Measurements from ENCODE around the gene PCBP3.

Gene PCBP3

DNA sequence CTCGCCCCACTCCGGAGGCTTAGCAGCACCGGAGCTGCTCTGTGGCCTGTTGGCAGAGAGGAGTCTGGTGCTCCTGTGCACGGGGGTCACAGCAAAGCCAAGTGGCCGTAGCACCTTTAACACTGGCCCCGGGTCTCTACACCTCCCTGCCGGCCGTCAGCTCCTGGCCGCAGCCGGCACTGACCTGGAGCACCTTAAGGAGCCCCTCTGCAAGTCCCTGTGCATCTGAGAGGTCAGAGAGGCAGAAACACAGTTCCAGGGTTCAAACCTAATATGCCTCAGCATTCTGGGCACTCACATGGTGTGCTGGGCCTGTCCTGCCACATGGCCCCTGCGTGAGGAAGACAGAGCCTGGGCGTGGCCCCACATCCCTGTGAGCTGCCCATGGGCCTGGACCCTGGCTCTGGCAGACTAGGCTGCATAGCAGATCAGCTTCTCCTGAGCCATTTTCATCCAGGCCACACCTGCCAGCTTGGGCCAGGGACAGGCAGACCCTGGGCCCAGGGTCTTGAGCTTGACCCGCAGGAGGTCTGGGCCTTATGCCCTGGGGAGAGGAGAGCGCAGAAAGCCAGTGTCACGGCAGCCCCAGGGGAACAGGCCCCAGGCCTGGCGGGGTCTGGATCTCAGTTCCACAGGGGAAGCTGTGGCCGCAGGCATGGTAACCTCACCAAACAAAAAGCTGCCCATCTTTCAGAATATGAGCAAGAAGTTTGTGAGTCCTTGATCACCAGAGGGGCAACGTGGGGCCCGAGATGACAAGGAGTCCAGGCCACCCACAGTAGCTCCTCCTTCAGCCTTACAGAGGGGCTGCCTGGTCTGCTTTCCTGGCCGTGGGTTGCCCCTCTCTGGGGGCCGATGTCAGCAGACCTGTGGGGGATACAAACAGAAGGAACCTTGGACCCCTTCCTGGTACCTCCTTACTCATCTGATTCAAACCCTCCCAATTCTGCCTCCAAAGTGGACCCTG lies 192.1 kb downstream of the PCBP3 start:
- no peak for TF ChIP-seq POLR2AphosphoS5 (IDR thresholded peaks at IDR 0.05; ENCODE audit: low read depth)
- TF ChIP-seq, protein P1, sequence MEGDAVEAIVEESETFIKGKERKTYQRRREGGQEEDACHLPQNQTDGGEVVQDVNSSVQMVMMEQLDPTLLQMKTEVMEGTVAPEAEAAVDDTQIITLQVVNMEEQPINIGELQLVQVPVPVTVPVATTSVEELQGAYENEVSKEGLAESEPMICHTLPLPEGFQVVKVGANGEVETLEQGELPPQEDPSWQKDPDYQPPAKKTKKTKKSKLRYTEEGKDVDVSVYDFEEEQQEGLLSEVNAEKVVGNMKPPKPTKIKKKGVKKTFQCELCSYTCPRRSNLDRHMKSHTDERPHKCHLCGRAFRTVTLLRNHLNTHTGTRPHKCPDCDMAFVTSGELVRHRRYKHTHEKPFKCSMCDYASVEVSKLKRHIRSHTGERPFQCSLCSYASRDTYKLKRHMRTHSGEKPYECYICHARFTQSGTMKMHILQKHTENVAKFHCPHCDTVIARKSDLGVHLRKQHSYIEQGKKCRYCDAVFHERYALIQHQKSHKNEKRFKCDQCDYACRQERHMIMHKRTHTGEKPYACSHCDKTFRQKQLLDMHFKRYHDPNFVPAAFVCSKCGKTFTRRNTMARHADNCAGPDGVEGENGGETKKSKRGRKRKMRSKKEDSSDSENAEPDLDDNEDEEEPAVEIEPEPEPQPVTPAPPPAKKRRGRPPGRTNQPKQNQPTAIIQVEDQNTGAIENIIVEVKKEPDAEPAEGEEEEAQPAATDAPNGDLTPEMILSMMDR (IDR thresholded peaks at IDR 0.05; ENCODE audit: insufficient read depth, low read length) = no peak
- no peak for TF ChIP-seq GABPA (IDR thresholded peaks at IDR 0.05; ENCODE audit: low read depth)
- no peak for TF ChIP-seq SPI1 (IDR thresholded peaks at IDR 0.05; ENCODE audit: borderline replicate concordance, low read depth)
- TF ChIP-seq, protein P2, sequence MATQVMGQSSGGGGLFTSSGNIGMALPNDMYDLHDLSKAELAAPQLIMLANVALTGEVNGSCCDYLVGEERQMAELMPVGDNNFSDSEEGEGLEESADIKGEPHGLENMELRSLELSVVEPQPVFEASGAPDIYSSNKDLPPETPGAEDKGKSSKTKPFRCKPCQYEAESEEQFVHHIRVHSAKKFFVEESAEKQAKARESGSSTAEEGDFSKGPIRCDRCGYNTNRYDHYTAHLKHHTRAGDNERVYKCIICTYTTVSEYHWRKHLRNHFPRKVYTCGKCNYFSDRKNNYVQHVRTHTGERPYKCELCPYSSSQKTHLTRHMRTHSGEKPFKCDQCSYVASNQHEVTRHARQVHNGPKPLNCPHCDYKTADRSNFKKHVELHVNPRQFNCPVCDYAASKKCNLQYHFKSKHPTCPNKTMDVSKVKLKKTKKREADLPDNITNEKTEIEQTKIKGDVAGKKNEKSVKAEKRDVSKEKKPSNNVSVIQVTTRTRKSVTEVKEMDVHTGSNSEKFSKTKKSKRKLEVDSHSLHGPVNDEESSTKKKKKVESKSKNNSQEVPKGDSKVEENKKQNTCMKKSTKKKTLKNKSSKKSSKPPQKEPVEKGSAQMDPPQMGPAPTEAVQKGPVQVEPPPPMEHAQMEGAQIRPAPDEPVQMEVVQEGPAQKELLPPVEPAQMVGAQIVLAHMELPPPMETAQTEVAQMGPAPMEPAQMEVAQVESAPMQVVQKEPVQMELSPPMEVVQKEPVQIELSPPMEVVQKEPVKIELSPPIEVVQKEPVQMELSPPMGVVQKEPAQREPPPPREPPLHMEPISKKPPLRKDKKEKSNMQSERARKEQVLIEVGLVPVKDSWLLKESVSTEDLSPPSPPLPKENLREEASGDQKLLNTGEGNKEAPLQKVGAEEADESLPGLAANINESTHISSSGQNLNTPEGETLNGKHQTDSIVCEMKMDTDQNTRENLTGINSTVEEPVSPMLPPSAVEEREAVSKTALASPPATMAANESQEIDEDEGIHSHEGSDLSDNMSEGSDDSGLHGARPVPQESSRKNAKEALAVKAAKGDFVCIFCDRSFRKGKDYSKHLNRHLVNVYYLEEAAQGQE (IDR thresholded peaks at IDR 0.05; ENCODE audit: insufficient replicate concordance, low read depth) = no peak
- no peak overlapping the region for H3K27ac ChIP-seq (replicated peaks)

DNA sequence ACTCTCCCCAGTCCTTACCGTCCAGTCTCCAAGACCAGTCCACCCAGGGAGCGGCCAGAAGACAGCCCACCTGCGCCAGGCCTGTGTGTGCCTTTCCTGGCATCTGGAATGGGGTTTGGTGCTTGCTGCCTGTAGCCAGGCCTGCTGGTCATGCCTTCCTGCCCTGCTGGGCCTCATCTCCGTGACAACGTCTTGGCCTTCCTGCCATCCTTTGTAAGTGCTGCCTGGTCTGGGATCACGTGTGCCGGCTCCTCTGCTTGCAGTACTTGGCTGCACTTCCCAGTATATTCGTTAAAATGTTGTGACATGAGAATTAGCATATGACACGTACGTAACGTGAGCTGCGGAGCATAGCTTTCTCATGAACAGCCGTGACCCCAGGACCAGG lies 192.7 kb downstream of the PCBP3 start:
- H3K4me3 ChIP-seq (replicated peaks; ENCODE audit: insufficient read depth, low read length) = no peak overlapping the region
- TF ChIP-seq, protein P2 (IDR thresholded peaks at IDR 0.05; ENCODE audit: insufficient replicate concordance, low read depth) = no peak
- TF ChIP-seq, protein P1 (IDR thresholded peaks at IDR 0.05; ENCODE audit: insufficient read depth, low read length) = no peak
- no peak for TF ChIP-seq POLR2AphosphoS5 (IDR thresholded peaks at IDR 0.05; ENCODE audit: low read depth)
- no peak for TF ChIP-seq GABPA (IDR thresholded peaks at IDR 0.05; ENCODE audit: low read depth)
- no peak for TF ChIP-seq SPI1 (IDR thresholded peaks at IDR 0.05; ENCODE audit: borderline replicate concordance, low read depth)
- DNase-seq (ENCODE audit: low read depth in 1 of 2, low spot score in 1 of 2) = no peak
- H3K27ac ChIP-seq (replicated peaks) = no peak overlapping the region
- no peaks in the 10 kb centered on the region for H3K27me3 ChIP-seq (ENCODE audit: insufficient read depth, poor library complexity, severe bottlenecking)

More for the DNA sequence above, 192.1 kb downstream of the PCBP3 start:
- Histone ChIP-seq H3K27me3 (ENCODE audit: insufficient read depth, poor library complexity, severe bottlenecking) (no peaks in the 10 kb centered on the region), H3K4me3 (replicated peaks; ENCODE audit: insufficient read depth, low read length) (no peak overlapping the region)
- no peak for DNase-seq (ENCODE audit: low read depth in 1 of 2, low spot score in 1 of 2)

DNA sequence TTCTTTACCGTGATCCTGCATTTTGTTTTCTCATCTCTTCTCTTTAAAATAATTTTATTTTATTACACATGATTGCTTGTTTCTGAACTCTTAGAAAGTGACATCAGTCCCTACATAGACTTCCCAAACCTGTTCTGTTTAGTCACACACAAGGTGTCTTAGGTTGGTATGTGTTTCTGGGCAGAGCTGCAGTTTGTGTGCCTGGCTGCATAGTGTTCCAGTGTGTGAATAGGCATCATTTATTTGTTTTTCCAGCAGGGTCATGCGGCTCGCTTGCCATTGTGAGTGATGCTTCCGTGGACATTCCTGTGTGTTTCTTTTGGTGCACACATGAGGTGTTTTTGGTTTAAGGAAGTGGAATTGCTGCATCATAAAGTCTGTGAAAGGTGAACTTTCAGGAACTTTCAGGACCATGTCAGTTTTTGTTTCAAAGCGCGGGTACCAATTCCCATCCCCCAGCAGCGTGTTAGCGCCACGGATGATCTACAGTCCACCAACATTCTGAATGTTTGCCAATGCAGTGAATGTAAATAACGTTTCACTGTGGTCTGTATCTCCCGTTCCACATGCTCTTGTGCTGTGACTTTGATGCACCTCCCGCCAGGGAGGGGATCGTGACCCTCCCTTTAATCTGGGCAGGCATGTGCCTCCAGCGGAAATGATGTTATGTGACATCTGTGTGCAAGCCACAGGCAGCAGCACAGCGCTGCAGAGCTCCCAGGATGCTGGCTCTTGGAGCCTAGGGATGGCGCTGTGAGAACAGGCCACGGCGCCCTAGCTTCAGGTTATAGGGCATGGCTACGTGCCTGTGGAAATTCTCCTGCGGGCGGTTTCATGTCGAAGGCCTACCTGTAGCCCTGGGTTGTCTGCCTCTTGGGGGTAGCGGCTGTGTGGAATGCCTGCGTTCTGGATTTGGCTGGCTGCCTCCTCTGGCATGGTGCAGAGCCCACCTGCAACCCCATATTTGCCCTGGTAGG lies 193.5 kb downstream of the PCBP3 start:
- H3K4me3 ChIP-seq (replicated peaks; ENCODE audit: insufficient read depth, low read length) = no peak overlapping the region
- DNase-seq (ENCODE audit: low read depth in 1 of 2, low spot score in 1 of 2) = no peak
- H3K27me3 ChIP-seq (ENCODE audit: insufficient read depth, poor library complexity, severe bottlenecking) = no peaks in the 10 kb centered on the region
- H3K27ac ChIP-seq (replicated peaks) = no peak overlapping the region
- TF ChIP-seq GABPA (IDR thresholded peaks at IDR 0.05; ENCODE audit: low read depth) (no peak), POLR2AphosphoS5 (IDR thresholded peaks at IDR 0.05; ENCODE audit: low read depth) (no peak), SPI1 (IDR thresholded peaks at IDR 0.05; ENCODE audit: borderline replicate concordance, low read depth) (no peak)
- TF ChIP-seq, protein P1 (IDR thresholded peaks at IDR 0.05; ENCODE audit: insufficient read depth, low read length) = no peak
